GM12891 (cell line): Measurements from ENCODE around the gene FOXD2.

Experiments used
- POLR2A ChIP-seq: IDR thresholded peaks from 2 replicates; pipeline ENCODE4 v1.6.1; 2011; ENCODE audit warnings: low read depth, low read length, control low read depth
- POLR2AphosphoS5 ChIP-seq: IDR thresholded peaks from 2 replicates; pipeline ENCODE4 v1.6.1; 2011; ENCODE audit warnings: low read depth, low read length, control low read depth

DNA sequence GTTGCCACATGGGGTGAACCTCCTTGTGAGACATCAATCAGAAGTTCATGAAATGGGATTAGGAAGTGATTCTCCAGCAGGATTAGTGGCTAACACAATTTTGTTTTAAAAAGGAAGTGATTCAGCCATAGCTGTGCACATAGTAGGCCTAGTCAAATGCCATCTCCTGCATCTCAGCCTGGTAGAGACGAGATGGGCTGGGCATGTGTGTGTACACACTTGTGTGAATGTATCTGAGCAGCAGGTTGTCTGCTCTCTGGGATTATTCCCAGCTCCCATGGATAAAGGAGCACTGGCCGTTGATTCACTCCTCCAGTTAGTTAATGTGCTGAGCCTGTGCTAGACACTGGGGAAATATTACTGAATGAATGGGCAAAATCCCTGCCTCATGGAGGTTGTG is 19.7 kb upstream of the FOXD2 start:
- TF ChIP-seq POLR2A, result no peak
- no peak for TF ChIP-seq POLR2AphosphoS5
